Activated naive CD8-positive, alpha-beta T cell treated with anti-CD3 and anti-CD28 coated beads, Interleukin-2, amount 50 U/mL, for 24 hours (primary cell): ENCODE results near the gene BCL7B.
"Not testable (repeated sequence)": the region's sequence is repeated elsewhere in the genome, so short reads cannot be mapped to it uniquely, and the experiment has no call there.

Experiments
- ATAC-seq: fragments of 150-1000 bp; cut with Tn5 transposase; one replicate; pipeline ENCODE4 v1.10.0; 2021
- DNase-seq: peaks from one replicate; pipeline ENCODE4 v3.0.0; 2021
- H3K27ac Mint-ChIP-seq: one replicate; pipeline ENCODE4 v1.8.0; 2021; ENCODE audit warnings: mild to moderate bottlenecking, mixed read lengths
- H3K27me3 Mint-ChIP-seq: one replicate; pipeline ENCODE4 v1.8.0; 2021; ENCODE audit warnings: mixed read lengths
- H3K36me3 Mint-ChIP-seq: one replicate; pipeline ENCODE4 v1.8.0; 2021; ENCODE audit warnings: low read depth, mixed read lengths
- H3K4me1 Mint-ChIP-seq: one replicate; pipeline ENCODE4 v1.8.0; 2021; ENCODE audit warnings: mixed read lengths
- H3K4me3 Mint-ChIP-seq: one replicate; pipeline ENCODE4 v1.8.0; 2021; ENCODE audit warnings: mild to moderate bottlenecking, moderate library complexity, mixed read lengths
- H3K9me3 Mint-ChIP-seq: one replicate; pipeline ENCODE4 v1.8.0; 2021; ENCODE audit warnings: mixed read lengths

BCL7B gene

DNA sequence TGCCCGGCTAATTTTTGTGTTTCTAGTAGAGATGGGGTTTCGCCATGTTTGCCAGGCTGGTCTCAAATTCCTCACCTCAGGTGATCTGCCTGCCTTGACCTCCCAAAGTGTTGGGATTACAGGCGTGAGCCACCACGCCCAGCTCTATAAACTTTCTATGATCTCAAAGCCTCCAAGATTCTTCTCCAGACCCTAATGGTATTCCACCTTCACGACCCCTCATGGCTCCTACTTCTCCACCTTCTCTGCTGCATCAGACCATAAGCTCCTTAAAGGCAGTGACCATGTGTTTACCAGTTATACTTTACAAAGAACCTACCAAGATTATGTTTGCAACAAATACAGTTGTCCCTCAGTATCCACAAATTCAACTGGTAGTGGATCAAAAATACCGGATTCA lies 25.3 kb downstream of the BCL7B start:
- no peak for ATAC-seq
- Mint-ChIP-seq H3K4me1 (peaks cover 9% of the 10 kb centered on the region), H3K36me3 (peaks cover 9% of the 10 kb centered on the region), H3K27ac (no peak overlapping the region), H3K9me3 (no peaks in the 10 kb centered on the region), H3K4me3 (no peak overlapping the region), H3K27me3 (no peaks in the 10 kb centered on the region)
- DNase-seq, result no peak

GRCh38 chr7:73530800-73531199 lies 26.7 kb downstream of the BCL7B start:
- no peaks in the 10 kb centered on the region for H3K9me3 Mint-ChIP-seq

GRCh38 chr7:73526896-73527821 lies 30.3 kb downstream of the BCL7B start:
- H3K27me3 Mint-ChIP-seq, result no peaks in the 10 kb centered on the region
- H3K36me3 Mint-ChIP-seq, result peaks cover 4% of the 10 kb centered on the region

More at GRCh38 chr7:73530800-73531199, 26.7 kb downstream of the BCL7B start:
- ATAC-seq (no peak), DNase-seq (no peak)
- H3K27ac Mint-ChIP-seq, result no peak overlapping the region
- peaks cover 17% of the 10 kb centered on the region for H3K4me1 Mint-ChIP-seq
- no peaks in the 10 kb centered on the region for H3K27me3 Mint-ChIP-seq
- no peak overlapping the region for H3K4me3 Mint-ChIP-seq
- peaks cover 3% of the 10 kb centered on the region for H3K36me3 Mint-ChIP-seq

DNA sequence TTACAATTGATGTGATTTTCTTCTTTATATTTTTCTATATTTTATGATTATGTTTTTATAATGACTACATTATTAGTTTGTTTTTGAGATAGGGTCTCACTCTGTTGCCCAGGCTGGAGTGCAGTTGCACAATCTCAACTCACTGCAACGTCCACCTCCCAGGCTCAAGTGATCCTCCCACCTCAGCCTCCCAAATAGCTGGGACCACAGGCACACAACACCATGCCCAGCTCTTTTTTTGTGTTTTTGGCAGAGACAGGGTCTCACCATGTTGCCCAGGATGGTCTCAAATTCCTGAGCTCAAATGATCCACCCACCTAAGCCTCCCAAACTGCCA lies 31.4 kb downstream of the BCL7B start:
- not testable (repeated sequence) for ATAC-seq, H3K27ac Mint-ChIP-seq, DNase-seq, H3K27me3 Mint-ChIP-seq, H3K36me3 Mint-ChIP-seq, H3K9me3 Mint-ChIP-seq
- Mint-ChIP-seq H3K4me3 (peak overlapping the region; percentile 82), H3K4me1 (peaks cover 43% of the 10 kb centered on the region)

More at GRCh38 chr7:73526896-73527821, 30.3 kb downstream of the BCL7B start:
- H3K27ac Mint-ChIP-seq, result peak overlapping the region; percentile 83
- H3K4me1 Mint-ChIP-seq, result peaks cover 42% of the 10 kb centered on the region
- ATAC-seq (no peak), DNase-seq (no peak)
- peak overlapping the region; percentile 57 for H3K4me3 Mint-ChIP-seq
- no peaks in the 10 kb centered on the region for H3K9me3 Mint-ChIP-seq

DNA sequence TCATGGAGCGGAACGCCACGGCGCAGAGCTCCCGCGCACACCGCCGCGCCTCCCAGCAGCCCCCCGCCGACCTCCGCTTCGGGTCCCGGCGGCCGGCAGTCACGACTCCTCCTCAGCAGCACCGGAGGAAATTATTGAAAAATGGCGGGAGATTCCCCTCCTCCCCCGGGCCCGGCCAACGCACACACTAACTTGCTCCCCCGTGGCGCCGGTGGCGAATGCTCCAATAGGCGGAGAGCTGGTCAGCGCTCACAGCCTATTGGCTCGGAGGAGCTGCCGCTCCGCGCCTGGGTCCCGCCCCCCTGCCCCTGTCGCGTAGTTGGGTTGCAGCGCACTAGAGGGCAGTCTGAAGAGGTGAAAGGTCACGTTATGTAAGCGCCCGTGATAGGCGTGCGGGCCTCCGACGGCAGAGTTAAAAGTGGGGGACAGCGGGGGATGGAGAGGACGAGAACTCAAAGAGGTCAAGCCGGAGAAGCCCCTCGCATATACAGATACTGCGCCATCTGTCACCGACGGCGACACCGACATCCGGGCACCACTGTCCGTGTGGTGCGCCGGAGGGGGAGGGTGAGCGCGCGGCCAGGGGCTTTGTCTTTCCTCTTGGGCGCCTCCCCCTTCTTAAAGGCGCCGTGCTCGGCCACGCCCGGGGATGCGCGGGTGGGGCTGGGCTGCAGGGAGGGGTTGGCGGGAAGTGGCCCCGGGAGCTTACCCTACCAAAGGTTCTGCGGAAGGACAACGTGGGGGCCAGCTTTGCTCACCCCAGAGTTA lies 35.2 kb downstream of the BCL7B start, which contains the start of gene BAZ1B:
Gene BAZ1B, minus strand, starts transcription at position 189 of the 768 bp plus-strand sequence. CDS start 360 bp downstream, outside the sequence.
- Mint-ChIP-seq H3K27me3 (no peaks in the 10 kb centered on the region), H3K4me1 (peaks cover 68% of the 10 kb centered on the region), H3K4me3 (peak within 1 kb of the TSS; percentile 94), H3K36me3 (peaks cover 38% of the 10 kb centered on the region), H3K27ac (peak within 1 kb of the TSS; percentile 97), H3K9me3 (no peaks in the 10 kb centered on the region)
- DNase-seq (peak; percentile 97), ATAC-seq (peak; percentile 93)

GRCh38 chr7:73521636-73522104 lies 35.8 kb downstream of the BCL7B start:
- ATAC-seq (peak; percentile 50), DNase-seq (peak; percentile 71)
- Mint-ChIP-seq H3K4me1 (peaks cover 66% of the 10 kb centered on the region), H3K27ac (no peak overlapping the region), H3K27me3 (no peaks in the 10 kb centered on the region), H3K36me3 (peaks cover 44% of the 10 kb centered on the region), H3K4me3 (peak overlapping the region; percentile 94), H3K9me3 (no peaks in the 10 kb centered on the region)

GRCh38 chr7:73520673-73521635 lies 36.5 kb downstream of the BCL7B start:
- peaks cover 45% of the 10 kb centered on the region for H3K36me3 Mint-ChIP-seq
- ATAC-seq (no peak), DNase-seq (no peak)
- no peaks in the 10 kb centered on the region for H3K27me3 Mint-ChIP-seq
- peak overlapping the region; percentile 90 for H3K4me3 Mint-ChIP-seq
- H3K4me1 Mint-ChIP-seq, result peaks cover 64% of the 10 kb centered on the region
- peak overlapping the region; percentile 88 for H3K27ac Mint-ChIP-seq
- no peaks in the 10 kb centered on the region for H3K9me3 Mint-ChIP-seq

DNA sequence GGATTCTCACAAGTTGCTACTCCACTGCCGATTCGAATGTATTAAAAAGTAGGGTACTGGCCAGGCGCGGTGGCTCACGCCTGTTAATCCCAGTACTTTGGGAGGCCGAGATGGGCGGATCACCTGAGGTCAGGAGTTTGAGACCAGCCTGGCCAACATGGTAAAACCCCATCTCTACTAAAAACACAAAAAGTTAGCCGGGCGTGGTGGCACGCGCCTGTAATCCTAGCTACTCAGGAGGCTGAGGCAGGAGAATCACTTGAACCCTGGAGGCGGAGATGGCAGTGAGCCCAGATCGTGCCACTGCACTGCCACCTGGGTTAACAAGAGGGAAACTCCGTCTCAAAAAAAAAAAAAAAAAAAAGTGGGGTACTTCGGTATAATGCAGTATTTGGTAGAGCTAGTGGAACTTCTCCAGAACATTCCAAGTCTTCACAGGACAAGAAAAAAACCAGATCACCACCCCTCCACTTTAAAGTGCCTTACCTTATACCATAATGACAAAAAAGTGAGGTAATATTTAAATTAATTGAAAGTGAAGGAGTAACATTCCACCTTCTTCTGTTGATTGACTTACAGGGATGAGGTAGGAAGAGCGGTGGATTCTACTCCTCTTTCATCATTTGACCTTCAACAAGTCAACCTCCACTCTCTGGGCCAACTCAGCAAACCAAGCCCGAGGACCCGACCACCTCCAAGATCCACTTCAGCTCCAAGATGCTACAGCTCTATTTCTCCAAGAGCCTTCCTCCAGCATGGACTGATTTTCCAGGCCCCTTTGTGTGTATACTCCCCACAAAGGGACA lies 37.4 kb downstream of the BCL7B start:
- Mint-ChIP-seq H3K4me3 (peak overlapping the region; percentile 90), H3K27ac (peak overlapping the region; percentile 88), H3K4me1 (peaks cover 57% of the 10 kb centered on the region), H3K27me3 (no peaks in the 10 kb centered on the region), H3K36me3 (peaks cover 47% of the 10 kb centered on the region), H3K9me3 (no peaks in the 10 kb centered on the region)
- no peak for ATAC-seq
- peak; percentile 18 for DNase-seq

DNA sequence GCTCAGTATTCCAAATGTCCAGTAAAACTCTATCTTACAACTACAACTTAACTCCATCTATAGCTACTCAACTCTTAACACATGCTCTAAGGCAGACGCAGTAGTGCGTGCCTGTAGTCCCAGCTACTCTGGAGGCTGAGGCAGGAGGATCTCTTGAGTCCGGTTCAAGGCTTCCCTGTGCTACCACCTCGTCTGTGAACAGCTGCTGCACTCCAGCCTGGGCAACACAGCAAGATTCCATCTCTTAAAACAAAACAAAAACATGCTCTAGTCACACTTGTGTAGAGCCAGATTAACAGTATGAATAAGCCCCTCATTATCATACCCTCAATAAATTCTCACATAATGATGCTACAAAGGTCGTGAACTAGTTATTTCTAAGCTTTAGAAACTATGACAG lies 39.0 kb downstream of the BCL7B start:
- peak overlapping the region; percentile 72 for H3K27ac Mint-ChIP-seq
- peaks cover 58% of the 10 kb centered on the region for H3K36me3 Mint-ChIP-seq
- H3K27me3 Mint-ChIP-seq, result no peaks in the 10 kb centered on the region
- DNase-seq, result no peak
- H3K4me1 Mint-ChIP-seq, result peaks cover 57% of the 10 kb centered on the region
- H3K9me3 Mint-ChIP-seq, result no peaks in the 10 kb centered on the region
- no peak for ATAC-seq
- peak overlapping the region; percentile 90 for H3K4me3 Mint-ChIP-seq

DNA sequence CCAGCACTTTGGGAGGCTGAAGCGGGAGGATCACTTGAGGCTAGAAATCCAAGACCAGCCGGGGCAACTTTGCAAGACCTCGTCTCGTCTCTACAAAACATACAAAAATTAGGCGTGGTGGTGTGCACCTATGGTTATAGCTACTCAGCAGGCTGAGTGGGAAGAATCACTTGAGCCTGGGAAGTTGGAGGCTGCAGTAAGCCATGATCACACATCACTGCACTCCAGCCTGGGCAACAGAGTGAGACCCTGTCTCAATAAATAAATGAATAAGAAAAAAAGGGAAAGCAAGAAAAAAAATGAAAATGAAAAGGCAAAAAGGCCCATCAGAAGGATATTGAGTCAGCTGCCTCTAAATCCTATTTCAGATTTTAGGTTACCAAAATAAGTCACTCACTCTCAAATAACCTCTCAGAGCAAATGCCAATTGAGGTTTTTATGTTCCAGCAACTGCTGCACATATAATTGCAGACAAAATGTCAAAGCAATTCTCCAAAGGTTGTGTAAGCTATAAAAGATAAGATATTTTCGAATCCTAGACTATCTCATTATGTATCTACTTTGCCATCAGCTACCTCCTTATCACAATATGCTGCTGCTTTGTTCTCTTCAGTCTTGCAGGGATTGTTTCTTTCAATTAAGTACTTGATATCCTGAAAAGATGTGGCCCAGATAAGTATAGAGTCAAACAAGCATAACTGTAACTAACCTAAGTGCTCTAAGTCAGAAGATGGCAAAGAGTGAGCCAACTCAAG lies 40.1 kb downstream of the BCL7B start:
- H3K36me3 Mint-ChIP-seq, result peaks cover 63% of the 10 kb centered on the region
- DNase-seq, result no peak
- H3K4me1 Mint-ChIP-seq, result peaks cover 55% of the 10 kb centered on the region
- no peaks in the 10 kb centered on the region for H3K27me3 Mint-ChIP-seq
- no peaks in the 10 kb centered on the region for H3K9me3 Mint-ChIP-seq
- ATAC-seq, result no peak
- peak overlapping the region; percentile 18 for H3K4me3 Mint-ChIP-seq
- H3K27ac Mint-ChIP-seq, result peak overlapping the region; percentile 62

- H3K9me3 Mint-ChIP-seq, result no peaks in the 10 kb centered on the region
- no peak for ATAC-seq
- no peak for DNase-seq
- peak overlapping the region; percentile 56 for H3K27ac Mint-ChIP-seq
- H3K4me3 Mint-ChIP-seq, result no peak overlapping the region
- H3K36me3 Mint-ChIP-seq, result peaks cover 67% of the 10 kb centered on the region
- H3K4me1 Mint-ChIP-seq, result peaks cover 48% of the 10 kb centered on the region
- H3K27me3 Mint-ChIP-seq, result no peaks in the 10 kb centered on the region
Measured at GRCh38 chr7:73515178-73515577, 42.3 kb downstream of the BCL7B start.

GRCh38 chr7:73512018-73512780 lies 45.3 kb downstream of the BCL7B start:
- ATAC-seq (no peak), DNase-seq (no peak)
- no peaks in the 10 kb centered on the region for H3K27me3 Mint-ChIP-seq
- no peak overlapping the region for H3K27ac Mint-ChIP-seq
- H3K4me1 Mint-ChIP-seq, result peaks cover 21% of the 10 kb centered on the region
- no peaks in the 10 kb centered on the region for H3K9me3 Mint-ChIP-seq
- H3K36me3 Mint-ChIP-seq, result peaks cover 56% of the 10 kb centered on the region
- no peak overlapping the region for H3K4me3 Mint-ChIP-seq
